CD4-positive, alpha-beta T cell treated with Interleukin-10 for 1 hour (primary cell): Measurements from ENCODE around the gene MECP2.
"Not testable (repeated sequence)": the region's sequence is repeated elsewhere in the genome, so short reads cannot be mapped to it uniquely, and the experiment has no call there.

Experiments used
- DNase-seq: peaks from one replicate; pipeline ENCODE4 v3.0.0-alpha.2; 2020

Gene MECP2

DNA sequence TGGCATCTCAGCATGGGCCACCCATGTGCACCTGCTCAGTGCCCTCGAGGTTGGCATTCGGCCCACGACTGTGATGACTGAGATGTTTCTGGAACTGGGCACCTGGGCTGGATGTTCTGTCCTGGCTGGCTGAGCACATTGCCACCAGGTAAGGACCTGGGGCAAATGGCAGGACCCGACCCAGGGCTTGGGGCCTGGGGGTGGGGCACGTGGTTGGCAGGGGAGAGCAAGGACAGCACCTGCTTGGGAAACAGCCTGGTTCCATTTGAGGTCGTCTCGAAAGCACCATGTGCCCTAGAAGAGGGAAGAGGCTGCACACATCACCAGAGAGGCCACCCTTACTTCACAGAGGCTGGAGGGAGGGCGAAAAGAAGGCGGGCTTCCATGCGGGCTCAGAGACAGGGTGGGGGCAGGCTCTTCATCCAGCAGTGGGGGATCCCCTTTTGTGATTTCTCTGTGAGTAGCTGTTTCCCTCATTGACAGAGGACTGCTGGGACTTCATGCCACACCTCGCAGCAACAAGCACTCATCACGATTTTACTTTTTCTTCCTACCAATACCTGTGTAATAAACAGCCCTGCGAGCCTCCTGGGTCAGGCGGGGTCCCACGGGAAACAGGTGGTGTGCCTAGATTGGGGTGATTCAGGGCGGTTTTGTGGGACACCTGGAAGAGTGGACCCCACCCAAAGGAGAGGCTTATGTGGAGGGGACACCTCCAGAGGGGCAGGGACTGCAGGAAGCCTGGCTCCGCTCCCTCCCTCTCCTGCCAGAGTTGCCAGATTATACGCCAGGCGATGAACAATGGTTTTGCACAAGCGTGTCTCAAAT is 113.0 kb downstream of the MECP2 start:
- DNase-seq: peak; percentile 62

GRCh38 chrX:153983321-153983801 is 114.2 kb downstream of the MECP2 start:
- no peak for DNase-seq

- peak; percentile 77 for DNase-seq
Observed at GRCh38 chrX:153981771-153982533, 115.6 kb downstream of the MECP2 start.

GRCh38 chrX:153981231-153981630 is 116.3 kb downstream of the MECP2 start:
- no peak for DNase-seq

GRCh38 chrX:153980394-153980793 is 117.1 kb downstream of the MECP2 start:
- DNase-seq: not testable (repeated sequence)

DNA sequence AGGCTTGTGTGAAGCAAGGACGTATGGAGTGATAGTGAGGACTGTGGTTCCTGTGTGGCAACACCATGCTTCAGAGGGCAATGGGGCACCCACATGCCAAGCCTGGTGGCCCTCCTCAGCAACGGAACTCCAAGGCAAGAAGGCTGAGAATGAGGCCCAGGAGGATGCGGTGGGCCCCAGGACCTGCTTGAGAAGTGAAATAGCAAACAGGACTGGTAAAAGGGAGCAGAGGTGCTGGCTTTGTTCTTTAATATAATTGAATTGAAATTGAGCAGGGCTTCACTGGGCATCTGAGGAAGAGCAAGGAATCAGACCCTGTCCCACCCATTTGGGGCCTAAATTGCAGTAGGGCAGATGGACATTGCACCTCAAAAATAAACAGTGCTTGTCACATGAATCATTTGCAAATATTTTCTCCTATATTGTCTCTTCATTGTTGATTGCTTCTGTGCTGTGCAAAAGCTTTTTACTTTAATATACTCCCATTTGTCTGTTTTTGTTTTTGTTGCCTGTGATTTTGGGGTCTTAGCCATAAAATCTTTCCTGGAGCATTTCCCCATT is 122.7 kb downstream of the MECP2 start:
- DNase-seq: no peak

DNA sequence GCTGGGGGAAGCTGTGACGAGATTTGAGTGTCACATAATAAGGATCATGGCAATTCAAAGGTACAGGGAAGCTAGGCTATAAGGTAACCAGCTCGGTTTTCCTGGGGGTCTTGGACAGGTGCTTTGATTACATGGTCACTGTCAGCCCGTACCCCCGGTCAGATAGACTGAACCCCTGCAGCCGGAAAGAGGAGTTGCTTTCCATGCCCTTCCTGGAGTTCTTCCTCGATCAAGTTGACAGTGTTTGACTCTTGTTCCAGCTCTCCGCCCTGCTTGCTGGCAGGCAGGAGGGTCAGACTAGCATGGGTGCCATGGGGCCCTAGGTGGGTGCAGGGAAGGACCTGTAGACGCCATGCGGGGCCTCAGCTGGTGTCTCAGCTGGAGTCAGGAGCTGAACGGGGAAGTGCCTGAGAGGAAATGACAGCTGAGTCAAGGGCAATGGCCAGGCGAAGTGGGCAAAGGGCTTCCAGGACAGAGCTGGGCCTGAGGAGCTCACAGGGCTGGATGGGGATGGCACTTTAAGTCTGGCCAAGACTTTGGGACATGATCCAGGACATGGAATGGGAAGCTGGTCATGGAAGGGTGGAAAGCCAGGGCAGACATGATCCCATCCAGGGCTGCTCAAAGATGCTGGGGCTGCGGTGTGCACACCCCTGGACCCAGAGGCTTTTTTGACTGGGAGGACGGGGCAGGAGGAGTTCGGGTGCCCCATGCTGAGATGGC is 123.4 kb downstream of the MECP2 start:
- DNase-seq: no peak

GRCh38 chrX:153973127-153974002 is 124.2 kb downstream of the MECP2 start:
- DNase-seq: no peak

- DNase-seq: peak; percentile 90
Observed at GRCh38 chrX:153972368-153973126, 125.0 kb downstream of the MECP2 start, which contains the start of gene TMEM187. TMEM187 (plus strand) TSS chrX:153972754; CDS start chrX:153982063, 9,309 bp downstream.
